Smooth muscle cell (in vitro differentiated cells): ENCODE data around the gene PLA2G2A. TPM values are rescaled to one million over a fixed set of nuclear protein-coding genes. Genes with fewer than 3 reads are reported as not detected.
"Not testable (repeated sequence)": the region's sequence is repeated elsewhere in the genome, so short reads cannot be mapped to it uniquely, and the experiment has no call there.

Experiments
- DNase-seq: peaks from one replicate; lab custom pipeline; 2025; ENCODE audit not compliant: unreplicated experiment; lab: John Stamatoyannopoulos, UW
- H2AFZ ChIP-seq: fragments of 200-600 bp; sonication (generic); 2 replicates; pipeline ENCODE4 v1.6.0; 2016; ENCODE audit warnings: antibody characterized with exemption, low read depth, mild to moderate bottlenecking
- H3F3A ChIP-seq: fragments of 200-600 bp; sonication (generic); 2 replicates; pipeline ENCODE4 v1.6.0; 2017; ENCODE audit warnings: antibody characterized with exemption, low read depth
- H3K27ac ChIP-seq: fragments of 200-600 bp; sonication (generic); 2 replicates; pipeline ENCODE4 v1.5.1; 2016; ENCODE audit warnings: low read depth, mild to moderate bottlenecking
- H3K27me3 ChIP-seq: fragments of 200-600 bp; sonication (generic); 2 replicates; pipeline ENCODE4 v1.6.1; 2016; ENCODE audit warnings: low read depth, mild to moderate bottlenecking
- H3K36me3 ChIP-seq: fragments of 200-600 bp; sonication (generic); 2 replicates; pipeline ENCODE4 v1.5.1; 2016; ENCODE audit warnings: low read depth
- H3K4me1 ChIP-seq: fragments of 200-600 bp; sonication (generic); 2 replicates; pipeline ENCODE4 v1.5.1; 2016; ENCODE audit warnings: low read depth
- H3K4me2 ChIP-seq: fragments of 200-600 bp; sonication (generic); 2 replicates; pipeline ENCODE4 v1.6.0; 2016; ENCODE audit warnings: mild to moderate bottlenecking
- H3K4me3 ChIP-seq: fragments of 200-600 bp; sonication (generic); 2 replicates; pipeline ENCODE4 v1.5.1; 2016; ENCODE audit warnings: mild to moderate bottlenecking
- H3K79me2 ChIP-seq: fragments of 200-600 bp; sonication (generic); 2 replicates; pipeline ENCODE4 v1.6.0; 2016; ENCODE audit warnings: low read depth, mild to moderate bottlenecking
- H3K9ac ChIP-seq: fragments of 200-600 bp; sonication (generic); 2 replicates; pipeline ENCODE4 v1.6.0; 2016; ENCODE audit warnings: low read depth
- H3K9me3 ChIP-seq: fragments of 200-600 bp; sonication (generic); replicated peaks from 2 replicates; pipeline ENCODE4 v1.5.1; 2016; ENCODE audit warnings: low read depth
- H4K20me1 ChIP-seq: fragments of 200-600 bp; sonication (generic); 2 replicates; pipeline ENCODE4 v1.6.0; 2016; ENCODE audit warnings: low read depth
- WGBS: methylation state at CpG from one replicate; pipeline ENCODE4 v1.1.7; 2016; ENCODE audit warnings: low lambda C conversion rate; 5-methylcytosine and 5-hydroxymethylcytosine counted together
- polyA plus RNA-seq: library from polyadenylated mRNA; unstranded; fragments of >200 nt; fragmentation: Nextera tagmentation; extraction: Ambion mirVana; gene quantifications from 2 replicates; pipeline ENCODE4 v1.2.1, GENCODE V29; 2016
- total RNA-seq: library from RNA; depleted of rRNA; stranded (reverse); fragments of >200 nt; gene quantifications from 2 replicates; pipeline ENCODE4 v1.2.3, GENCODE V29; 2014
- TF ChIP-seq, protein P1 (sequence below): fragments of 200-600 bp; sonication (generic); IDR thresholded peaks from 2 replicates; pipeline ENCODE4 v1.5.1; 2017; ENCODE audit warnings: borderline replicate concordance, mild to moderate bottlenecking, antibody characterized with exemption; ENCODE audit not compliant: insufficient read depth, poor library complexity, severe bottlenecking

Gene PLA2G2A
- total and polyA plus RNA-seq, 2 experiments from 2014 or later = 25.5 to 163 TPM

DNA sequence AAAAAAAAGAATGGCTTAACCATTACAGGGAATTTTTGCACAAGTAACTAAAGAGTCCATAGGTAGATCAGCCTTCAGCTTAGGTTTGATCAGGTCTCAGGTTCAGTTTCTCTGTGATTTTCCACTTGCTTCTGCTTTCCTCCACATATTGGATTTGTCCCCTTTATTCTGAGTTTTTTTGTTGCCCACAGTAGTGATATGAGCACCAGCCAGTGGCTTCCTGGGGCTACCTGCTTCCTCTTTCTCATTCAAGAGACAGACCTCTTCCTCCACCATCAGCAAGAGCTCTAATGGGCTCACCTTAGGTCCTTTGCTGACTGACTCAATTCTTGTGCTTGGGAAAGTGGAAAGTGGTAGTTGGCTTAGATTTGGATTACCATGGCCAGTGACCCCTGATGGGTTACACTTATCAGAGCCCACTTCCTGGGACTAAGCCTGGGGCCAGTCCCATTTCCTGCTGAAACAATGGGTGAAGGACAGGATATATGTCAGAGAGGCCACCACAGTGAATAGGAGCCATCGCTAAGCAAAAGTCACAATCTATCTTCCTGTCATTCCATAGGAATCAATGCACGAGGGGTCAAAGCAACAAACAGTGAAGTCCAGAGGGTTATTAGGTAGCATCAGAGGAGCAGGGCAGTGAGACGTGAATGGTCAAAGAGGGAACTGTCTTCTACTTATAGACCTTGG, 43.2 kb downstream of the PLA2G2A start:
- no peak overlapping the region for H3K4me2 ChIP-seq
- H3K4me3 ChIP-seq = no peak overlapping the region
- no peaks in the 10 kb centered on the region for H3K9me3 ChIP-seq
- no peak for DNase-seq
- no peak overlapping the region for H3K9ac ChIP-seq
- no peaks in the 10 kb centered on the region for H4K20me1 ChIP-seq
- H3K79me2 ChIP-seq = no peaks in the 10 kb centered on the region
- TF ChIP-seq, protein P1, sequence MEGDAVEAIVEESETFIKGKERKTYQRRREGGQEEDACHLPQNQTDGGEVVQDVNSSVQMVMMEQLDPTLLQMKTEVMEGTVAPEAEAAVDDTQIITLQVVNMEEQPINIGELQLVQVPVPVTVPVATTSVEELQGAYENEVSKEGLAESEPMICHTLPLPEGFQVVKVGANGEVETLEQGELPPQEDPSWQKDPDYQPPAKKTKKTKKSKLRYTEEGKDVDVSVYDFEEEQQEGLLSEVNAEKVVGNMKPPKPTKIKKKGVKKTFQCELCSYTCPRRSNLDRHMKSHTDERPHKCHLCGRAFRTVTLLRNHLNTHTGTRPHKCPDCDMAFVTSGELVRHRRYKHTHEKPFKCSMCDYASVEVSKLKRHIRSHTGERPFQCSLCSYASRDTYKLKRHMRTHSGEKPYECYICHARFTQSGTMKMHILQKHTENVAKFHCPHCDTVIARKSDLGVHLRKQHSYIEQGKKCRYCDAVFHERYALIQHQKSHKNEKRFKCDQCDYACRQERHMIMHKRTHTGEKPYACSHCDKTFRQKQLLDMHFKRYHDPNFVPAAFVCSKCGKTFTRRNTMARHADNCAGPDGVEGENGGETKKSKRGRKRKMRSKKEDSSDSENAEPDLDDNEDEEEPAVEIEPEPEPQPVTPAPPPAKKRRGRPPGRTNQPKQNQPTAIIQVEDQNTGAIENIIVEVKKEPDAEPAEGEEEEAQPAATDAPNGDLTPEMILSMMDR = no peak
- no peaks in the 10 kb centered on the region for H3F3A ChIP-seq
- H3K27ac ChIP-seq = no peak overlapping the region
- H3K36me3 ChIP-seq = no peaks in the 10 kb centered on the region
- WGBS = 88% methylated on average over 3 of the region's 3 CpGs
- H3K4me1 ChIP-seq = no peaks in the 10 kb centered on the region
- no peaks in the 10 kb centered on the region for H3K27me3 ChIP-seq
- no peak overlapping the region for H2AFZ ChIP-seq

DNA sequence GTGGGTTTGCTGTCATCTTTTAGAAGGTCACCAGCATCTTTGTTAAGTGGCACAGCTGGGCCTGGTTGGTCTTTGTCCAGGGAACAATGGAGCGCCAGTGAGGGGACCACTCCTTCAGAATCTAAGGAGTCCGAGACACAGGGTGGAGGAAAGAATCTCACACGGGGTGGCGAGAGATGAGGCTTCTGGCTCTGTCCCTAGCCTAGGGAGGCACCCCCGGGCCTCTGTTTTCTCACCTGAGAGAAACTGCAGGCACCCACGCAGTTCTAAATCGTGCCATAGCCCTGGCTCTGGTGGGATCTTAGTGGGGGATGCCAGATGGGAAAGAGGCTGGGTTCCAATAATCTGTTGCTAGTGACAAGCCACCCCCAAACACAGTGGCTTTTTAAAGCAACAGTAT, 45.1 kb downstream of the PLA2G2A start:
- Histone ChIP-seq H3K4me2 (no peak overlapping the region), H2AFZ (no peak overlapping the region), H3K4me3 (no peak overlapping the region), H3K9ac (no peak overlapping the region), H3K27me3 (no peaks in the 10 kb centered on the region), H3K4me1 (no peaks in the 10 kb centered on the region), H3K36me3 (no peaks in the 10 kb centered on the region), H3K27ac (no peak overlapping the region), H4K20me1 (no peaks in the 10 kb centered on the region), H3F3A (no peaks in the 10 kb centered on the region), H3K9me3 (peaks cover 2% of the 10 kb centered on the region), H3K79me2 (no peaks in the 10 kb centered on the region)
- DNase-seq = no peak
- TF ChIP-seq, protein P1 = no peak
- WGBS = 91% methylated on average over 7 of the region's 7 CpGs

DNA sequence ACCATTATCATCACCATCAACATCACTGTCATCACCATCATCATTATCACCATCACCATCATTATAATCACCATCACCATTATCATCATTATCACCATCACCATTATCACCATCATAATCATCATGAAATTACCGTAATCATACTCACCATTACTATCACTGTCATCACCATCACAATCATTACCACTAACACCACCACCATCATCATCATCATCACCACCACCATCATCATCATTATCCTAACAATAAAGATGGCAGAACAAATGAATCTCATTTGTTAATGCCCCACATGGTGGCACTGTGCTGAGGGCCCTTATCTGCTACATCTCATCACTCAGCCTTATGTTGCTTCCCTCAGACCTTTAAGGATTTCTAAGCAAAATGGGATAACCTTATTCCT, 46.6 kb downstream of the PLA2G2A start:
- WGBS = 0% methylated on average over 1 of the region's 1 CpG
- Histone ChIP-seq H2AFZ (no peak overlapping the region), H3K4me1 (no peaks in the 10 kb centered on the region), H3F3A (no peaks in the 10 kb centered on the region), H3K79me2 (no peaks in the 10 kb centered on the region), H3K4me3 (no peak overlapping the region), H3K4me2 (no peak overlapping the region), H3K27ac (no peak overlapping the region), H4K20me1 (no peaks in the 10 kb centered on the region), H3K9me3 (peaks cover 2% of the 10 kb centered on the region), H3K9ac (no peak overlapping the region), H3K36me3 (no peaks in the 10 kb centered on the region), H3K27me3 (no peaks in the 10 kb centered on the region)
- DNase-seq = no peak
- TF ChIP-seq, protein P1 = no peak

DNA sequence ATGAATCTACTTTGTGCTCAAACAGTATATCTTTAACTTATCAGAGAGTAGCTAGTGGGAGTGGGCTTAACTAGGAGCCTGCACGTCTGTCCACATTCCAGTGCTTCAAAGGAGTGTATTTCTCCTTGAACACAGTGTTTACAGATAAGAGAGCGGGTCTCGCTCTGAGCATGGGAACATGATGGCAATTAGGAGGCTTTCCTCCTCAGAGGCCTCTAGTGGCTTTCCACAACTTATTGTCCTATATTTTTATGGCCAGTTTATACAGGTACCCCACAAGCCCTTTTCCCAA, 52.3 kb downstream of the PLA2G2A start:
- H3K9me3 ChIP-seq, H2AFZ ChIP-seq, H3K27me3 ChIP-seq, H3K4me1 ChIP-seq, H3K79me2 ChIP-seq, DNase-seq, H3K36me3 ChIP-seq, H4K20me1 ChIP-seq, H3F3A ChIP-seq, H3K4me3 ChIP-seq: not testable (repeated sequence)
- WGBS = 15% methylated on average over 3 of the region's 3 CpGs
- peak overlapping the region; percentile 1 for H3K4me2 ChIP-seq
- H3K9ac ChIP-seq = peak overlapping the region; percentile 62
- H3K27ac ChIP-seq = peak overlapping the region; percentile 84
